ENCODE data around the gene SPATA18. TPM values are rescaled to one million over a fixed set of nuclear protein-coding genes. Genes with fewer than 3 reads are reported as not detected.
"Not testable (repeated sequence)": the region's sequence is repeated elsewhere in the genome, so short reads cannot be mapped to it uniquely, and the experiment has no call there.

Gene SPATA18
- total RNA-seq, 2 donors from 2014 or later, result 10.7 to 11.0 TPM

- DNase-seq, result no peak
- ATAC-seq, result no peak
- intact Hi-C loops (cut with DNase I, micrococcal nuclease), result no loop called here
These were observed 6.1 kb upstream of the SPATA18 start for GRCh38 chr4:52045028-52045427.

DNA sequence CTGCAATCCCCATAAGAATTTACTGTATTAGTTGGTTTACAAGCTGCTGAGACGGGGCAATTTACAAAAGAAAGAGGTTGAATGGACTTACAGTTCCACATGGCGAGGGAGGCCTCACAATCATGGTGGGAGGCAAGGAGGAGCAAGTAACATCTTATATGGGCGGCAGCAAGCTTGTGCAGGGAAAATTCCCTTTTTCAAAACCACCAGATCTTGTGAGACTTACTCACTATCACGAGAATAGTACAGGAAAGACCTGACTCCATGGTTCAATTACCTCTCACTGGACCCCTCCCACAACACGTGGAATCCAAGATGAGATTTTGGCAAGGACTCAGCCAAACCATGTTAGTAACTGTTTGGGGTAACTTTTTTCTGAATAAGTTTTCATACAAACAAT, 1.8 kb upstream of the SPATA18 start:
- no peak for ATAC-seq

GRCh38 chr4:52051615-52052474, 741 bp downstream of the SPATA18 start:
- intact Hi-C loops (cut with DNase I, micrococcal nuclease), result no loop called here
- ATAC-seq (peak; percentile 95), DNase-seq (peak; percentile 80 to 85)

More for the DNA sequence above, 1.8 kb upstream of the SPATA18 start:
- DNase-seq, result no peak
- intact Hi-C loops (cut with DNase I, micrococcal nuclease), result no loop called here

DNA sequence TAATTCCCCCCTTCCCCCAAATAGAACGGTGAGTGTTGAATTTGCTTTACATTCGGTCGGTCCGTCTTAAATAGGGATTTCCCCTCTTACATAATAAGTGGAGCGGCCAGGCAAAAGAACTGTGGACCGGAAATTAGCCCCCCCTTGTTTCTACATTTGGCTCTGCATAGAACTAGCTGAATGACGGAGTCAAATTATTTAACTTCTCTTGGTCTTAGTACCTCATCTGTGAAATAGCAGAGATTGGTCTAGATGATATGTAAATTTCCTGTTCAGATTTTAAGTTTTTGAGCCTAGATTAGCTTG, 1.3 kb downstream of the SPATA18 start:
- ATAC-seq (no peak), DNase-seq (no peak)
- intact Hi-C loops (cut with DNase I, micrococcal nuclease), result no loop called here

- ATAC-seq (no peak), DNase-seq (no peak)
- intact Hi-C loops (cut with DNase I, micrococcal nuclease), result no loop called here
These were observed 3.1 kb downstream of the SPATA18 start for GRCh38 chr4:52054254-52054653.

DNA sequence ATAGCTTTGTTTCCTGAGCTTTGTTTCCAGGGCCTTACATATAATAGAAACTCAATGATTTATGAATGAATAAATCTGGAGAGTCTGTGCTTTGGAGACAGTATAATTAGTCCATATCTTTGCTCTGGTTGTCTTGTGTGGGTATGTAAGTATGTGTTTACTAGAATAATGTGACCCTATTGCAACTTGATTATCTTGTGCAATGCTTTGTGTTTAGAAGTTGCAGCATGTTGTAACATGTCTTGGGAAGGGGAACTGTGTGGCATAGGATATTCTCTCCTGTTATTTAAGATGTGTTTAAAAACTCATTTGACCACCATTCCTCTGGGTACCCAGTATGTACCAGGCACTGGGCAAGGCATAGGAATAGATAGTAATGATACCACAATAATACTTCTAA, 6.1 kb downstream of the SPATA18 start:
- intact Hi-C loops (cut with DNase I, micrococcal nuclease), result no loop called here
- no peak for ATAC-seq

GRCh38 chr4:52058275-52058674, 7.2 kb downstream of the SPATA18 start:
- no peak for DNase-seq
- ATAC-seq, result no peak
- intact Hi-C loops (cut with DNase I, micrococcal nuclease), result no loop called here

More for the DNA sequence above, 6.1 kb downstream of the SPATA18 start:
- DNase-seq, result no peak

GRCh38 chr4:52059372-52059771, 8.3 kb downstream of the SPATA18 start:
- intact Hi-C loops (cut with DNase I, micrococcal nuclease), result no loop called here
- DNase-seq (peak in 1 of 2 donors; percentile 38), ATAC-seq (peak; percentile 99)

GRCh38 chr4:52069571-52069970, 18.5 kb downstream of the SPATA18 start:
- no peak for ATAC-seq
- DNase-seq, result no peak
- intact Hi-C loops (cut with DNase I, micrococcal nuclease), result no loop called here

- ATAC-seq (peak; percentile 37), DNase-seq (no peak)
- intact Hi-C loops (cut with DNase I, micrococcal nuclease), result no loop called here
These were observed 20.9 kb downstream of the SPATA18 start for GRCh38 chr4:52071791-52072546.

DNA sequence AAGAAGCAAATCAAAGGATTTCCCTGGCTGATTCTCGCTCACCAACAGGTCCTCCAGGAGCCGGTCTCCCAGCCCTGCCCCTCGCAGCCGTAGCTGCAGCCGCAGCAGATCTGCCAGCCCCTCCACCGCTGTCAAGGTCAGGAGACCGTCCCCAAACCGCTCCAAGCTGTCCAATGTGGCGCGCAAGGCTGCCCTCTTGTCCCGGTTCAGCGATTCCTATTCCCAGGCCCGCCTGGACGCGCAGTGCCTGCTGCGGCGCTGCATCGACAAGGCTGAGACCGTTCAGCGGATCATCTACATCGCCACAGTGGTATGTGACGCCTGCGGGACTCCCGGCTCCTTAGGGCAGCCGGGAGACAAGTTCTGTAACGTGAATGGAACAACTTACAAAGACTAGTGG, 25.6 kb downstream of the SPATA18 start:
- intact Hi-C loops (cut with DNase I, micrococcal nuclease), result no loop called here
- DNase-seq (no peak), ATAC-seq (no peak)

- DNase-seq (no peak), ATAC-seq (no peak)
- intact Hi-C loops (cut with DNase I, micrococcal nuclease), result no loop called here
These were observed 28.6 kb downstream of the SPATA18 start for GRCh38 chr4:52079659-52080058.

- no peak for ATAC-seq
- no peak for DNase-seq
- intact Hi-C loops (cut with DNase I, micrococcal nuclease), result no loop called here
These were observed 30.1 kb downstream of the SPATA18 start for GRCh38 chr4:52081216-52081615.

DNA sequence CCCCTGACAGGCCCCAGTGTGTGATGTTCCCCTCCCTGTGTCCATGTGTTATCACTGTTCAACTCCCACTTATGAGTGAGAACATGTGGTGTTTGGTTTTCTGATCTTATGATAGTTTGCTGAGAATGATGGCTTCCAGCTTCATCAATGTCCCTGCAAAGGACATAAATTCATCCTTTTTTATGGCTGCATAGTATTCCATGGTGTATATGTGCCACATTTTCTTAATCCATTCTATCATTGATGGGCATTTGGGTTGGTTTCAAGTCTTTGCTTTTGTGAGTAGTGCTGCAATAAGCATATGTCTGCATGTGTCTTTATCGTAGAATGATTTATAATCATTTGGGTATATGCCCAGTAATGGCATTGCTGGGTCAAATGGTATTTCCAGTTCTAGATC, 35.3 kb downstream of the SPATA18 start:
- ATAC-seq; intact Hi-C loops (cut with DNase I, micrococcal nuclease); DNase-seq: not testable (repeated sequence)

GRCh38 chr4:52091801-52092200, 40.7 kb downstream of the SPATA18 start:
- ATAC-seq (peak; percentile 82), DNase-seq (peak in 1 of 2 donors; percentile 9)
- intact Hi-C loops (cut with DNase I, micrococcal nuclease), result no loop called here

DNA sequence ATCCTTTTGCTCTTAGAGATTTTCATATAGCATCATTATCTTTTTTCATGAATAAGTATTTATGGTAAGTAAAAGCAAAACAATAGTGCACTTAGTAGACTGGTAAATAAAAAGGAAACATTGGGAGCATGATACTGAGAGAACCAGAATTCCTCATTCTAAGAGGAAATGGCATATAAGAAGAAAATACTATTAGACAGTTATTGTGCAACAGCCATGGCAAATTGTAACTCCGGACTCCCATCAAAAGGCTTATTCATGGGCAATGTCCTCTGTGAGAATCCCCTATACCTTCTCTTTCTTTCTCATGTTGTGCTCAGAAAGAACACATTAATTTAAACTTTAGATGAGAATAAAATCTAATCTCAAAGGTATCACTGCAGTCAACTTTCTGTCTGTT, 42.4 kb downstream of the SPATA18 start:
- ATAC-seq, result no peak
- intact Hi-C loops (cut with DNase I, micrococcal nuclease), result no loop called here
- no peak for DNase-seq

GRCh38 chr4:52094376-52095145, 43.5 kb downstream of the SPATA18 start:
- intact Hi-C loops (cut with DNase I, micrococcal nuclease), result no loop called here
- ATAC-seq, result no peak
- DNase-seq, result no peak

DNA sequence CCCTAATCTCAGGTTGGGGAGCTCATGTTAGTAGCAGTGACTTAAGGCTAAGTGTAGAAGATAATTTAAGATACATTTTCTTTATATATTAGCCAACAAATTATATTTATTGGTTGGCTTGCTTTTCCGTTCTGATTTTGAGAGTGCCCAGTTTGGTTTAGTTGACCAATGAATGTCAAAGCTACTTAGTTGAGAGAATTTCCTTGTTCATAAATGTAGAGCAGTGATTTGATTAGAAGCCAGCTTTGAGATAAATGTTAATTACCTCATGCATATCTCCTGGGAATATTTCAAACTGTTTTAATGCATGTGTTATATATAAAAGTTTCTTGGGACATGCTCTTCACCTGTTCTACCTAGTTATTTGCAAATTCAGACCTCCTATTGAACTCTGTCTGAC, 44.3 kb downstream of the SPATA18 start:
- DNase-seq (no peak), ATAC-seq (no peak)
- intact Hi-C loops (cut with DNase I, micrococcal nuclease), result no loop called here

DNA sequence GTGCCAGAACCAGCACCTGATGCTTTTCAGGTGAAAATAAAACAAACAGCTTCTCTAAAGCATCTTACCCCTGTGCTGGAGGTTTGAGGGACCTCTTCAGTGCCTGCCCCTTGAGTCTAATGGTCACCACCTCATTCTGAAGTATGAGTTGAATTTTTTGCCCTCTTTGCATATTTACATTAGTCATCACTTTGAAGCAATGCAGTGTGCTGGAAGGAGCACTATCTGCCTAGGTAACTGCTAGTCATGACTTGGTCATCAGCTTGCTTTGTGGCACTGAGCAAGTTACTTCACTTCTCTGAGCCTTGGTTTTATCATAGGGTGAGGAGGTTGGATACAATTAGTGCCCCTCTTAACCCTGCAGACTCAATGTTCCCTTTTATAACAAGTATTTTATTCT, 44.9 kb downstream of the SPATA18 start:
- intact Hi-C loops (cut with DNase I, micrococcal nuclease), result no loop called here
- ATAC-seq (no peak), DNase-seq (no peak)

- intact Hi-C loops (cut with DNase I, micrococcal nuclease), result no loop called here
- no peak for ATAC-seq
- DNase-seq, result no peak
These were observed 47.5 kb downstream of the SPATA18 start for GRCh38 chr4:52098618-52099017.

Data from left colon (tissue), 2 donors.